H1 (cell line): ENCODE measurements around the gene WWC1. TPM values are rescaled to one million over a fixed set of nuclear protein-coding genes. Genes with fewer than 3 reads are reported as not detected.

Experiments
- CTCF ChIA-PET: fragments of 300-600 bp; sonication (Branson Sonifier 250); formaldehyde crosslinking; loops from one replicate; lab custom pipeline; 2021; ENCODE audit not compliant: partially characterized antibody; lab: Charles Lee
- POLR2A ChIA-PET: fragments of 300-600 bp; sonication (Branson Sonifier 250); formaldehyde crosslinking; loops from one replicate; lab custom pipeline; 2021; ENCODE audit warnings: inconsistent platforms; ENCODE audit not compliant: partially characterized antibody; lab: Charles Lee
- DNase-seq, 2 experiments: peaks; one replicate each; pipeline versions ENCODE4 v3.0.0 to v3.0.0-alpha.2; 2010 to 2022; ENCODE audit warnings: low spot score in 2 of 2, low read depth in 1 of 2, mixed read lengths in 1 of 2
- FAIRE-seq: peaks from 2 replicates; lab custom pipeline; 2011; peaks lifted over from hg19 to GRCh38; lab: Jason Lieb, UNC
- H2AFZ ChIP-seq: 2 replicates; pipeline ENCODE4 v1.8.1; 2012; ENCODE audit warnings: low read length, inconsistent platforms
- H2AK5ac ChIP-seq: 2 replicates; pipeline ENCODE4 v1.6.1; 2013; ENCODE audit warnings: low read depth, low read length
- H2BK120ac ChIP-seq: replicated peaks from 2 replicates; pipeline ENCODE3; 2013; ENCODE audit warnings: low read depth, low read length, inconsistent platforms
- H2BK12ac ChIP-seq: 2 replicates; pipeline ENCODE4 v1.6.1; 2013; ENCODE audit warnings: low read depth, low read length
- H2BK15ac ChIP-seq: 2 replicates; pipeline ENCODE4 v1.6.1; 2013; ENCODE audit warnings: low read length
- H2BK20ac ChIP-seq: 2 replicates; pipeline ENCODE4 v1.6.1; 2013; ENCODE audit warnings: low read length
- H2BK5ac ChIP-seq: 2 replicates; pipeline ENCODE4 v1.6.1; 2013; ENCODE audit warnings: low read depth, low read length
- H3K14ac ChIP-seq: 2 replicates; pipeline ENCODE4 v1.6.1; 2013; ENCODE audit warnings: inconsistent platforms; ENCODE audit not compliant: insufficient read length
- H3K18ac ChIP-seq: 2 replicates; pipeline ENCODE4 v1.6.1; 2013; ENCODE audit warnings: low read length; ENCODE audit errors: extremely low read depth
- H3K23ac ChIP-seq: 2 replicates; pipeline ENCODE4 v1.6.1; 2013; ENCODE audit warnings: inconsistent platforms; ENCODE audit not compliant: insufficient read length
- H3K23me2 ChIP-seq: 2 replicates; pipeline ENCODE4 v1.6.1; 2013; ENCODE audit warnings: low read depth, low read length
- H3K27ac ChIP-seq: 2 replicates; pipeline ENCODE4 v1.6.1; 2011; ENCODE audit warnings: low read depth, low read length, inconsistent platforms
- H3K27me3 ChIP-seq, 4 experiments: replicated peaks in 1 of 4; 1 replicate in 1 of 4; 2 replicates in 3 of 4; pipeline versions ENCODE4 v1.6.1 to v1.8.1; 2011 to 2013; ENCODE audit warnings: low read length in 3 of 4, mild to moderate bottlenecking in 3 of 4, inconsistent platforms in 2 of 4, mixed read lengths in 2 of 4, moderate library complexity in 1 of 4; ENCODE audit not compliant: control insufficient read depth in 3 of 4, insufficient read depth in 3 of 4; ENCODE audit errors: extremely low read depth in 1 of 4
- H3K36me3 ChIP-seq, 4 experiments: 2 replicates each; pipeline versions ENCODE4 v1.6.1 to v1.8.1; 2011 to 2013; ENCODE audit warnings: mild to moderate bottlenecking in 4 of 4, low read length in 3 of 4, moderate library complexity in 2 of 4, control low read depth in 1 of 4, inconsistent platforms in 1 of 4; ENCODE audit not compliant: insufficient read depth in 4 of 4, control insufficient read depth in 2 of 4
- H3K4ac ChIP-seq: replicated peaks from 2 replicates; pipeline ENCODE3; 2013; ENCODE audit warnings: low read length, low read depth, mixed read lengths, inconsistent platforms; ENCODE audit not compliant: insufficient read length
- H3K4me1 ChIP-seq, 4 experiments: replicated peaks in 1 of 4; 1 replicate in 1 of 4; 2 replicates in 3 of 4; pipeline versions ENCODE4 v1.6.1 to v1.8.1; 2011 to 2013; ENCODE audit warnings: low read length in 3 of 4, inconsistent platforms in 2 of 4, mixed read lengths in 1 of 4; ENCODE audit not compliant: insufficient read depth in 4 of 4, control insufficient read depth in 3 of 4
- H3K4me2 ChIP-seq, 2 experiments: 2 replicates each; pipeline versions ENCODE4 v1.6.1 to v1.8.1; 2011 to 2013; ENCODE audit warnings: low read depth in 2 of 2, low read length in 2 of 2, control low read depth in 1 of 2, inconsistent platforms in 1 of 2, mild to moderate bottlenecking in 1 of 2; ENCODE audit not compliant: insufficient read depth in 1 of 2
- H3K4me3 ChIP-seq, 4 experiments: fragments of 200-600, 300-600 bp in 1 of 4; sonication (generic), shearing (Covaris generic), sonication (Bioruptor Twin) in 1 of 4; 2 replicates each; pipeline versions ENCODE4 v1.5.1 to v1.8.1; 2011 to 2016; ENCODE audit warnings: low read length in 4 of 4, low read depth in 3 of 4, control low read depth in 2 of 4, inconsistent platforms in 2 of 4, mild to moderate bottlenecking in 2 of 4, mixed read lengths in 1 of 4, moderate library complexity in 1 of 4; ENCODE audit not compliant: insufficient read depth in 2 of 4; ENCODE audit errors: extremely low read depth in 1 of 4
- H3K56ac ChIP-seq: replicated peaks from 2 replicates; pipeline ENCODE3; 2013; ENCODE audit warnings: low read depth, mild to moderate bottlenecking, mixed read lengths, low read length, inconsistent platforms; ENCODE audit not compliant: insufficient read length
- H3K79me1 ChIP-seq: 2 replicates; pipeline ENCODE4 v1.6.1; 2013; ENCODE audit warnings: low read depth, low read length, control low read depth
- H3K79me2 ChIP-seq, 2 experiments: 2 replicates each; pipeline versions ENCODE4 v1.6.1 to v1.8.1; 2012 to 2013; ENCODE audit warnings: low read length in 2 of 2, mild to moderate bottlenecking in 2 of 2, inconsistent platforms in 1 of 2; ENCODE audit not compliant: insufficient read depth in 2 of 2, control insufficient read depth in 1 of 2
- H3K9ac ChIP-seq, 4 experiments: replicated peaks in 1 of 4; 1 replicate in 1 of 4; 2 replicates in 3 of 4; pipeline versions ENCODE4 v1.6.1 to v1.8.1; 2011 to 2013; ENCODE audit warnings: low read depth in 3 of 4, low read length in 3 of 4, control low read depth in 2 of 4, mild to moderate bottlenecking in 2 of 4, moderate library complexity in 2 of 4, inconsistent platforms in 1 of 4; ENCODE audit errors: extremely low read depth in 1 of 4
- H3K9me3 ChIP-seq, 2 experiments: 2 replicates each; pipeline versions ENCODE4 v1.6.1 to v1.8.1; 2012 to 2013; ENCODE audit warnings: mild to moderate bottlenecking in 2 of 2, moderate library complexity in 2 of 2, control low read depth in 1 of 2, inconsistent platforms in 1 of 2, low read depth in 1 of 2, low read length in 1 of 2, mixed read lengths in 1 of 2; ENCODE audit not compliant: insufficient read depth in 2 of 2
- H4K20me1 ChIP-seq, 2 experiments: replicated peaks in 1 of 2; 2 replicates each; pipeline versions ENCODE3 to v1.8.1; 2011 to 2013; ENCODE audit warnings: inconsistent platforms in 2 of 2, low read length in 2 of 2, mild to moderate bottlenecking in 1 of 2; ENCODE audit not compliant: insufficient read depth in 2 of 2, control insufficient read depth in 1 of 2
- H4K5ac ChIP-seq: 2 replicates; pipeline ENCODE4 v1.6.1; 2013; ENCODE audit warnings: low read length, low read depth, mixed read lengths, inconsistent platforms; ENCODE audit not compliant: insufficient read length
- H4K8ac ChIP-seq: 2 replicates; pipeline ENCODE4 v1.8.0; 2013; ENCODE audit warnings: mild to moderate bottlenecking, moderate library complexity, low read length, inconsistent platforms; ENCODE audit not compliant: insufficient read depth; ENCODE audit errors: extremely low read depth
- H4K91ac ChIP-seq: replicated peaks from 2 replicates; pipeline ENCODE3; 2013; ENCODE audit warnings: low read length, mixed read lengths, inconsistent platforms; ENCODE audit not compliant: insufficient read length
- BACH1 ChIP-seq: IDR thresholded peaks from 2 replicates; pipeline ENCODE4 v1.6.1; 2012; ENCODE audit warnings: low read length, improper control_type of control experiment
- BRCA1 ChIP-seq: IDR thresholded peaks from 2 replicates; pipeline ENCODE4 v1.6.1; 2012; ENCODE audit warnings: low read depth, low read length, improper control_type of control experiment
- CREB1 ChIP-seq: IDR thresholded peaks from 2 replicates; pipeline ENCODE4 v1.6.1; 2012; ENCODE audit warnings: inconsistent platforms
- CTBP2 ChIP-seq: IDR thresholded peaks from 2 replicates; pipeline ENCODE4 v1.7.0; 2011; ENCODE audit warnings: borderline replicate concordance, mild to moderate bottlenecking, moderate library complexity, mixed read lengths, low read length; ENCODE audit not compliant: insufficient read depth, insufficient read length
- EZH2 ChIP-seq: fragments of 200-600 bp; sonication (generic); IDR thresholded peaks from 2 replicates; pipeline ENCODE4 v1.7.1; 2012; ENCODE audit warnings: low read depth, mild to moderate bottlenecking, moderate library complexity, low read length, inconsistent platforms; ENCODE audit not compliant: severe bottlenecking
- JUN ChIP-seq: IDR thresholded peaks from 2 replicates; pipeline ENCODE4 v1.6.1; 2011; ENCODE audit warnings: low read depth, mild to moderate bottlenecking, improper control_type of control experiment, low read length
- NANOG ChIP-seq: IDR thresholded peaks from 2 replicates; pipeline ENCODE4 v1.6.1; 2011; ENCODE audit warnings: low read length, low read depth, mild to moderate bottlenecking, inconsistent platforms; ENCODE audit not compliant: insufficient read depth, poor library complexity, severe bottlenecking
- RNF2 ChIP-seq: fragments of 200-900, 300-1000 bp; sonication (generic); IDR thresholded peaks from 2 replicates; pipeline ENCODE4 v1.7.1; 2016; ENCODE audit warnings: borderline replicate concordance, low read depth, mild to moderate bottlenecking, antibody characterized with exemption, low read length; ENCODE audit not compliant: poor library complexity, severe bottlenecking; ENCODE audit errors: missing control alignments
- SIN3A ChIP-seq, 2 experiments: IDR thresholded peaks in 1 of 2; conservative IDR thresholded peaks in 1 of 2; 2 replicates each; pipeline ENCODE4 v1.6.1; 2011 to 2012; ENCODE audit warnings: low read length in 2 of 2, improper control_type of control experiment in 1 of 2, low read depth in 1 of 2, mild to moderate bottlenecking in 1 of 2
- SP1 ChIP-seq: IDR thresholded peaks from 2 replicates; pipeline ENCODE4 v1.6.1; 2011; ENCODE audit warnings: low read depth, low read length
- TCF12 ChIP-seq: IDR thresholded peaks from 2 replicates; pipeline ENCODE4 v1.6.1; 2011; ENCODE audit warnings: low read depth, mild to moderate bottlenecking, low read length
- WGBS, 2 experiments: shearing (Covaris generic) in 1 of 2; methylation state at CpG; one replicate each; pipeline versions ENCODE4 v1.1.6 to v1.1.7; 2013 to 2015; ENCODE audit warnings: low lambda C conversion rate in 2 of 2, mixed read lengths in 2 of 2, inconsistent platforms in 1 of 2, low coverage in 1 of 2, missing lambda C conversion rate in 1 of 2; ENCODE audit not compliant: insufficient replicate concordance in 2 of 2, insufficient coverage in 1 of 2, insufficient read length in 1 of 2; ENCODE audit errors: extremely low coverage in 1 of 2, missing lambda C conversion rate in 1 of 2; 5-methylcytosine and 5-hydroxymethylcytosine counted together
- polyA plus RNA-seq, 7 experiments: library from polyadenylated mRNA; depleted of rRNA in 3 of 7; stranded (reverse) in 5 of 7; unstranded in 2 of 7; fragments of >200 nt in 5 of 7; fragments of 200-250 nt in 2 of 7; gene quantifications; 1 replicate in 5 of 7; 2 replicates in 1 of 7; 4 replicates in 1 of 7; pipeline versions ENCODE4 v1.2.1 to v1.2.3, GENCODE V29; 2011 to 2013; ENCODE audit warnings: missing spikeins in 2 of 7, mixed read lengths in 2 of 7
- total RNA-seq: library from RNA; stranded (reverse); fragmentation: NEBNext Ultra II Directional; extraction: Animal tissue kit (Norgen Biotek cat#: 25700); gene quantifications from 2 replicates; pipeline ENCODE4 v1.2.1, GENCODE V29; 2021
- TF ChIP-seq, protein P1 (sequence below): IDR thresholded peaks from 2 replicates; pipeline ENCODE4 v1.6.1; 2012; ENCODE audit warnings: inconsistent platforms
- TF ChIP-seq, protein P2 (sequence below): IDR thresholded peaks from 2 replicates; pipeline ENCODE4 v1.6.1; 2011; ENCODE audit warnings: low read depth, mild to moderate bottlenecking, low read length; ENCODE audit not compliant: insufficient read depth

The WWC1 gene
- total and polyA plus RNA-seq, 2 of the 8 experiments (the other 6 are each of a cell fraction or from before 2014, with no cell fraction given): 16.4 to 41.1 TPM

DNA sequence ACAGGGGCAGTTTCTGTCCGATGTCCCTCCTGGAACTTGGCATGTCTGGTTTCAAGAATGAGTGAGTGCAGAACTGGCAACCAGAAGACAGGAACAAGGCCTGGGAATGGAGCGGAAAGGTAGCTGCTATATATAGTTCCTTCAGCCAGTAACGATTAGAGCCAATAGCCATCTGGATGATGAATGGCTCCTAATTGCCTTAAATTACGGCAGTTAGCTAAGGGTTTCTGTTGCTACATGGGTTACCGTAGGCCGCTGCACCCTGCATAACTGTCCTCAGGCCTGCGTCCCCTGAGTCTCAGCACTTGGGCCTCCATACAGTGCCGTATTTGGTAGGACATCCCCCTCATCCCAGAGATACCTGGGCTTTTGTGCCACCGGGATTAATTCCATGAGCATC is 29.4 kb downstream of the WWC1 start:
- Histone ChIP-seq H2BK5ac (no peak overlapping the region), H3K56ac (no peak overlapping the region), H2AFZ (no peak overlapping the region), H3K79me1 (peaks cover 9% of the 10 kb centered on the region), H2BK15ac (no peak overlapping the region), H3K4ac (no peak overlapping the region), H4K20me1 (peaks cover 3 to 12% of the 10 kb centered on the region in 2 experiments), H2BK120ac (no peak overlapping the region), H3K79me2 (peaks cover 0 to 55% of the 10 kb centered on the region in 2 experiments; a peak in 3 of 4 replicates), H3K9ac (no peak overlapping the region), H3K27me3 (no peaks in the 10 kb centered on the region), H3K4me1 (peaks cover 1 to 13% (median 4%) of the 10 kb centered on the region in 4 experiments; a peak in 5 of 7 replicates), H2BK12ac (no peak overlapping the region), H3K4me3 (no peak overlapping the region), H3K36me3 (no peaks in the 10 kb centered on the region), H3K23ac (no peak overlapping the region), H4K91ac (no peak overlapping the region), H2BK20ac (no peak overlapping the region), H3K27ac (no peak overlapping the region), H3K18ac (no peak overlapping the region), H3K9me3 (no peaks in the 10 kb centered on the region), H4K8ac (no peak overlapping the region), H4K5ac (no peak overlapping the region), H2AK5ac (no peak overlapping the region), H3K4me2 (no peak overlapping the region), H3K14ac (no peak overlapping the region), H3K23me2 (no peaks in the 10 kb centered on the region)
- DNase-seq (no peak), FAIRE-seq (no peak)
- ChIA-PET POLR2A (no interaction called here), CTCF (interaction anchor here (0.6 to 1.4 kb wide), 5 partner anchors 8 to 44 kb away, joined by 3 to 4 read pairs (median 3); no protein-coding TSS in a partner anchor)
- 86% methylated on average over 9 of the region's 9 CpGs; no CpG with 5 or more reads in 1 of the 2 experiments for WGBS, 2 experiments
- TF ChIP-seq SP1: no peak
- TF ChIP-seq, protein P1, sequence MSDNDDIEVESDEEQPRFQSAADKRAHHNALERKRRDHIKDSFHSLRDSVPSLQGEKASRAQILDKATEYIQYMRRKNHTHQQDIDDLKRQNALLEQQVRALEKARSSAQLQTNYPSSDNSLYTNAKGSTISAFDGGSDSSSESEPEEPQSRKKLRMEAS: no peak
- no peak for TF ChIP-seq NANOG
- TF ChIP-seq JUN: no peak
- no peak for TF ChIP-seq TCF12
- TF ChIP-seq, protein P2, sequence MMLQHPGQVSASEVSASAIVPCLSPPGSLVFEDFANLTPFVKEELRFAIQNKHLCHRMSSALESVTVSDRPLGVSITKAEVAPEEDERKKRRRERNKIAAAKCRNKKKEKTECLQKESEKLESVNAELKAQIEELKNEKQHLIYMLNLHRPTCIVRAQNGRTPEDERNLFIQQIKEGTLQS: no peak
- no peak for TF ChIP-seq EZH2
- no peak for TF ChIP-seq RNF2
- TF ChIP-seq CREB1: no peak
- no peak for TF ChIP-seq BACH1
- TF ChIP-seq SIN3A (conservative IDR thresholded peaks at IDR 0.05 in 1 of 2, IDR thresholded peaks at IDR 0.05 in 1 of 2; ENCODE audit: low read depth in 1 of 2, low read length in 2 of 2): no peak
- TF ChIP-seq CTBP2: no peak
- TF ChIP-seq BRCA1: no peak
